ENCODE results near the gene CFB.

GRCh38 chr6:31935021-31935420 lies 10.9 kb upstream of the CFB start:
- TF ChIP-seq, protein P1, sequence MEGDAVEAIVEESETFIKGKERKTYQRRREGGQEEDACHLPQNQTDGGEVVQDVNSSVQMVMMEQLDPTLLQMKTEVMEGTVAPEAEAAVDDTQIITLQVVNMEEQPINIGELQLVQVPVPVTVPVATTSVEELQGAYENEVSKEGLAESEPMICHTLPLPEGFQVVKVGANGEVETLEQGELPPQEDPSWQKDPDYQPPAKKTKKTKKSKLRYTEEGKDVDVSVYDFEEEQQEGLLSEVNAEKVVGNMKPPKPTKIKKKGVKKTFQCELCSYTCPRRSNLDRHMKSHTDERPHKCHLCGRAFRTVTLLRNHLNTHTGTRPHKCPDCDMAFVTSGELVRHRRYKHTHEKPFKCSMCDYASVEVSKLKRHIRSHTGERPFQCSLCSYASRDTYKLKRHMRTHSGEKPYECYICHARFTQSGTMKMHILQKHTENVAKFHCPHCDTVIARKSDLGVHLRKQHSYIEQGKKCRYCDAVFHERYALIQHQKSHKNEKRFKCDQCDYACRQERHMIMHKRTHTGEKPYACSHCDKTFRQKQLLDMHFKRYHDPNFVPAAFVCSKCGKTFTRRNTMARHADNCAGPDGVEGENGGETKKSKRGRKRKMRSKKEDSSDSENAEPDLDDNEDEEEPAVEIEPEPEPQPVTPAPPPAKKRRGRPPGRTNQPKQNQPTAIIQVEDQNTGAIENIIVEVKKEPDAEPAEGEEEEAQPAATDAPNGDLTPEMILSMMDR (conservative IDR thresholded peaks at IDR 0.05; ENCODE audit: low read depth, low read length): no peak
- no peak for TF ChIP-seq EZH2 (IDR thresholded peaks at IDR 0.05; ENCODE audit: low read length, unreplicated experiment)
